Fibroblast of lung (primary cell): ENCODE measurements around the gene CLSTN1. TPM values are rescaled to one million over a fixed set of nuclear protein-coding genes. Genes with fewer than 3 reads are reported as not detected.

Source experiments
- DNase-seq, 2 donors: peaks; one replicate each; pipeline versions ENCODE4 v3.0.0 to v3.0.0-alpha.2; 2010; ENCODE audit warnings: low read depth in 2 of 2
- H2AFZ ChIP-seq: 2 replicates; pipeline ENCODE4 v1.5.1; 2012; ENCODE audit warnings: low read length, control low read depth, inconsistent platforms
- H3K27ac ChIP-seq: 2 replicates; pipeline ENCODE4 v1.5.1; 2011; ENCODE audit warnings: low read length, control low read depth; ENCODE audit not compliant: insufficient read depth
- H3K27me3 ChIP-seq: 2 replicates; pipeline ENCODE4 v1.5.1; 2011; ENCODE audit warnings: mild to moderate bottlenecking, low read length; ENCODE audit not compliant: control insufficient read depth, insufficient read depth
- H3K36me3 ChIP-seq: 2 replicates; pipeline ENCODE4 v1.5.1; 2011; ENCODE audit warnings: low read length; ENCODE audit not compliant: control insufficient read depth, insufficient read depth
- H3K4me1 ChIP-seq: 2 replicates; pipeline ENCODE4 v1.5.1; 2011; ENCODE audit warnings: low read length; ENCODE audit not compliant: control insufficient read depth, insufficient read depth; ENCODE audit errors: extremely low read depth
- H3K4me2 ChIP-seq: 2 replicates; pipeline ENCODE4 v1.5.1; 2011; ENCODE audit warnings: low read length, control low read depth; ENCODE audit not compliant: insufficient read depth; ENCODE audit errors: extremely low read depth
- H3K4me3 ChIP-seq, 4 experiments: fragments of 200-600 bp in 1 of 4; sonication (generic) in 1 of 4; replicated peaks in 1 of 4; 2 replicates each; pipeline ENCODE4 v1.5.1; 2011 to 2016; ENCODE audit warnings: low read length in 4 of 4, low read depth in 3 of 4, mild to moderate bottlenecking in 3 of 4, control low read depth in 2 of 4, inconsistent platforms in 1 of 4, mixed read lengths in 1 of 4; ENCODE audit not compliant: insufficient read depth in 1 of 4; ENCODE audit errors: control extremely low read depth in 1 of 4
- H3K79me2 ChIP-seq: 2 replicates; pipeline ENCODE4 v1.5.1; 2012; ENCODE audit warnings: mild to moderate bottlenecking, low read length, inconsistent platforms; ENCODE audit not compliant: control insufficient read depth, insufficient read depth
- H3K9ac ChIP-seq: 2 replicates; pipeline ENCODE4 v1.5.1; 2011; ENCODE audit warnings: mild to moderate bottlenecking, low read length, control low read depth; ENCODE audit not compliant: insufficient read depth
- H3K9me3 ChIP-seq: 2 replicates; pipeline ENCODE4 v1.5.1; 2012; ENCODE audit warnings: low read depth, low read length; ENCODE audit not compliant: control insufficient read depth, insufficient read depth
- H4K20me1 ChIP-seq: 2 replicates; pipeline ENCODE4 v1.5.1; 2011; ENCODE audit warnings: low read length; ENCODE audit not compliant: control insufficient read depth, insufficient read depth; ENCODE audit errors: extremely low read depth
- EZH2 ChIP-seq: IDR thresholded peaks from 2 replicates; pipeline ENCODE4 v1.5.1; 2012; ENCODE audit warnings: low read length, control low read depth, mild to moderate bottlenecking; ENCODE audit errors: missing control alignments
- polyA plus RNA-seq, 2 donors: library from polyadenylated mRNA; depleted of rRNA in 1 of 2; stranded (reverse) in 1 of 2; unstranded in 1 of 2; fragments of >200 nt; gene quantifications; 2 replicates each; pipeline ENCODE4 v1.2.1, GENCODE V29; 2011 to 2012; ENCODE audit warnings: missing spikeins in 1 of 2
- total RNA-seq: library from RNA; depleted of rRNA; stranded (reverse); fragments of >200 nt; gene quantifications from 2 replicates; pipeline ENCODE4 v1.2.1, GENCODE V29; 2014
- TF ChIP-seq, protein P1 (sequence below), 2 donors: IDR thresholded peaks in 1 of 2; conservative IDR thresholded peaks in 1 of 2; 1 replicate in 1 of 2; 2 replicates in 1 of 2; pipeline ENCODE4 v1.5.1; 2011 to 2012; ENCODE audit warnings: low read length in 2 of 2, control low read depth in 1 of 2, inconsistent platforms in 1 of 2, low read depth in 1 of 2, mild to moderate bottlenecking in 1 of 2

The CLSTN1 gene
- total and polyA plus RNA-seq, 2 donors (not counting 1 experiment from before 2014, with no cell fraction given): 57.4 to 115 TPM

DNA sequence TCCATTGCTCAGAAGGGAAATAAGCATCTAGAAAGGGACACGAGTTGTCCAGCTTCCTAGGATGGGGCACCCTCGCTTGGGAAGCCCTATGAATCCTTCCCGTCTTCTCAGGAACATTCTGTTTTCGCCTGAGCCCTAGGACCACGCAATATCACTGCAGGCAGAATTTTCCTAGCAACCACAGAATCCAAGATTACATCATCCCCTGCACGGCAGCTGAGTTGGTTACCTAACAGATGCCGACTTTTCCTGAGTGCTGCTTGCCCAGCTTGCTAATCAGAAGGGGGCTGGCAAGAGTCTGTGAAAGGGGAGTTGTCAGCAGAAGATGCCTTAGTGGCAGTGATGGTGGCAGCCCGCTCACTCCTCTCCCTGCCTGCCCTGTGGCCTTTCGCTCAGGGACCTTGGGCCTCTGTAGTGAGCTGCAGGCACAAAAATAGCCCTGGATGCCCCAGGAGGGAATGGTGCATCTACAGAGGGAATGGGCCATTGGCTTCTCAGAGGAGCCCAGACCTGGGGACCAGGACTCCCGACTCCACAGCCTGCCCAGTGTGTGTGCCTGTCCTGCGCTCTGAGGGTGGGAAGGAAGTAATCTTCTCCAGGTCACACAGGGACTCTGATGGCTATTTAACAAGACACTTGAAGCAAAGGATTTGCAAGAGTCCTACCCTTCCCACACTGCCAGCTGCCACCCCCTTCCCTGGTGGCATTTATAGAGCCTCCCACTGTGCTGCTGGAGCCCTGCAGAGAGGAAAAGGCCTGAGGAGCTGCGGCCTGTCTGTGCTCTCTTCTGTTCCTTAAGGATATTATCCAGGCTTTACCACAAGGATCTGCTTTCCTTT, 28.9 kb upstream of the CLSTN1 start:
- Histone ChIP-seq H3K36me3 (no peaks in the 10 kb centered on the region), H3K79me2 (no peaks in the 10 kb centered on the region), H3K9ac (no peak overlapping the region), H4K20me1 (no peaks in the 10 kb centered on the region), H3K4me1 (no peaks in the 10 kb centered on the region), H3K4me3 (no peak overlapping the region), H2AFZ (no peak overlapping the region), H3K4me2 (no peak overlapping the region), H3K27me3 (no peaks in the 10 kb centered on the region), H3K27ac (no peak overlapping the region), H3K9me3 (no peaks in the 10 kb centered on the region)
- TF ChIP-seq, protein P1, sequence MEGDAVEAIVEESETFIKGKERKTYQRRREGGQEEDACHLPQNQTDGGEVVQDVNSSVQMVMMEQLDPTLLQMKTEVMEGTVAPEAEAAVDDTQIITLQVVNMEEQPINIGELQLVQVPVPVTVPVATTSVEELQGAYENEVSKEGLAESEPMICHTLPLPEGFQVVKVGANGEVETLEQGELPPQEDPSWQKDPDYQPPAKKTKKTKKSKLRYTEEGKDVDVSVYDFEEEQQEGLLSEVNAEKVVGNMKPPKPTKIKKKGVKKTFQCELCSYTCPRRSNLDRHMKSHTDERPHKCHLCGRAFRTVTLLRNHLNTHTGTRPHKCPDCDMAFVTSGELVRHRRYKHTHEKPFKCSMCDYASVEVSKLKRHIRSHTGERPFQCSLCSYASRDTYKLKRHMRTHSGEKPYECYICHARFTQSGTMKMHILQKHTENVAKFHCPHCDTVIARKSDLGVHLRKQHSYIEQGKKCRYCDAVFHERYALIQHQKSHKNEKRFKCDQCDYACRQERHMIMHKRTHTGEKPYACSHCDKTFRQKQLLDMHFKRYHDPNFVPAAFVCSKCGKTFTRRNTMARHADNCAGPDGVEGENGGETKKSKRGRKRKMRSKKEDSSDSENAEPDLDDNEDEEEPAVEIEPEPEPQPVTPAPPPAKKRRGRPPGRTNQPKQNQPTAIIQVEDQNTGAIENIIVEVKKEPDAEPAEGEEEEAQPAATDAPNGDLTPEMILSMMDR (conservative IDR thresholded peaks at IDR 0.05 in 1 of 2, IDR thresholded peaks at IDR 0.05 in 1 of 2; ENCODE audit: low read depth in 1 of 2, low read length in 2 of 2): no peak
- no peak for TF ChIP-seq EZH2
- peak; percentile 47 to 74 for DNase-seq

DNA sequence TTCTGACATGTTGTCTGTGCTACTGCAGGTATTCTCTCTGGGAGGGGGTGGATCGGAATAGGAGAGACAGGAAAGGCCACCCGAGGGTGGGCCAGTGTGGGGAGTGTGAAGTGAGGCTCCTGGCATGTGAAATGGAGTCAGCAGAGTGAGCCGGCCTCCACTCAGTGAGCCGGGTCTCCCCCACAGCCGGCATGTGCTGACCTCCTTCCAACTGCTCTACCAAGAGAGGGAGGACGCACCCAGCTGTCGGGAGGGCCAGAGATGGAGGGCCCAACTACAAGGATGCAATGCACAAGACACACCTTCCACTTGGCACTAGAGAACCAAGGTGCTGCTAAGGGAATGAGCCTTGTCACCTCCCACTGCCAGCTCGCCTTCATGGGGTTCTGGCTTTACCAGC, 28.2 kb upstream of the CLSTN1 start:
- TF ChIP-seq EZH2: no peak
- TF ChIP-seq, protein P1 (conservative IDR thresholded peaks at IDR 0.05 in 1 of 2, IDR thresholded peaks at IDR 0.05 in 1 of 2; ENCODE audit: low read depth in 1 of 2, low read length in 2 of 2): no peak
- no peak overlapping the region for H3K4me3 ChIP-seq
- H4K20me1 ChIP-seq: no peaks in the 10 kb centered on the region
- no peak overlapping the region for H2AFZ ChIP-seq
- no peaks in the 10 kb centered on the region for H3K9me3 ChIP-seq
- H3K9ac ChIP-seq: no peak overlapping the region
- no peaks in the 10 kb centered on the region for H3K79me2 ChIP-seq
- H3K27me3 ChIP-seq: no peaks in the 10 kb centered on the region
- no peak overlapping the region for H3K27ac ChIP-seq
- no peaks in the 10 kb centered on the region for H3K4me1 ChIP-seq
- DNase-seq: no peak
- H3K36me3 ChIP-seq: no peaks in the 10 kb centered on the region
- no peak overlapping the region for H3K4me2 ChIP-seq

DNA sequence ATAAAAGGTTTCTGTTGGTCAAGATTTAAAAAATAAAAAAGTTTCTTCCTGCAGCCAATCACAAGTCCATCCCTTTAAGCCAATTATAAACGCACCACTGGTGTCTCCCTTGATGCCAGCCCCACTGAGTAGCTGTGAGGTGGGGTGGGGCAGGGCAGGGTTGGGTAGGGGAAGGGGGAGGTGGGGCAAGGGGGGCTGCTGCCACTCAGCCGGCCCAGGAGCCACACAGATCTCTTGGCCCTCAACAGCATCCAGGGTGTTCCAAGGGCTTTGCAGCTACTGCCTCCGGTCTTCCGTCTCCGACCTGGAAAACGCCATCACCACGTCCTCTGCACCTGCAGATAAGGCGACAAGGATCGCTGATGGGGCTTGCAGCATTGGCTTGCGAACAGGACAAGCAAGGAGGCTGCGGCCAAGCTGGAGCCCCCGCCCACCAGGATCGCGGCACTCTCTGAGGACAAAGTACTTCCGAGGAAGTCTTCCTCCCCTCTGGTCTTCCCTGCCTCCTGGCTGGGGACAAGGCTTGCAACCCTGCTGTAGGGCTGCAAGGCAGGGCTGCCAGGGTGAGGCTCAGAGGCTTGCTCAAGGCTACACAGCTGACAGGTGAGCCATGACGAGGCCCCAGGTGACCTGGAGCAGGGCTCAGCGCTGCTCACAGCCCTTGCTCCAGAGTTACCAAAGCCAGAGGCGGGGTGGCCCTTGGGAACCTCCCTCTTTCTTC, 26.8 kb upstream of the CLSTN1 start:
- H3K27ac ChIP-seq: no peak overlapping the region
- H2AFZ ChIP-seq: no peak overlapping the region
- H3K4me3 ChIP-seq: no peak overlapping the region
- H3K9me3 ChIP-seq: no peaks in the 10 kb centered on the region
- H3K27me3 ChIP-seq: no peaks in the 10 kb centered on the region
- TF ChIP-seq, protein P1 (conservative IDR thresholded peaks at IDR 0.05 in 1 of 2, IDR thresholded peaks at IDR 0.05 in 1 of 2; ENCODE audit: low read depth in 1 of 2, low read length in 2 of 2): no peak
- TF ChIP-seq EZH2: no peak
- H3K9ac ChIP-seq: no peak overlapping the region
- no peak overlapping the region for H3K4me2 ChIP-seq
- no peaks in the 10 kb centered on the region for H3K79me2 ChIP-seq
- no peaks in the 10 kb centered on the region for H3K4me1 ChIP-seq
- no peak for DNase-seq
- no peaks in the 10 kb centered on the region for H4K20me1 ChIP-seq
- H3K36me3 ChIP-seq: no peaks in the 10 kb centered on the region
